Neural crest cell (in vitro differentiated cells): Measurements from ENCODE around the gene USP11. TPM values are rescaled to one million over a fixed set of nuclear protein-coding genes. Genes with fewer than 3 reads are reported as not detected.

Experiments
- DNase-seq: peaks from one replicate; pipeline ENCODE4 v3.0.0; 2021; ENCODE audit warnings: low read depth, mixed read lengths, low spot score
- H3K27ac Mint-ChIP-seq: one replicate; pipeline ENCODE4 v1.8.0; 2021; ENCODE audit warnings: mild to moderate bottlenecking, mixed read lengths; ENCODE audit not compliant: unreplicated experiment
- H3K27me3 Mint-ChIP-seq: 2 replicates; pipeline ENCODE4 v1.8.0; 2021; ENCODE audit warnings: low read depth, mild to moderate bottlenecking, mixed read lengths
- H3K36me3 Mint-ChIP-seq: 2 replicates; pipeline ENCODE4 v1.8.0; 2021; ENCODE audit warnings: low read depth, mild to moderate bottlenecking, mixed read lengths
- H3K4me1 Mint-ChIP-seq: 2 replicates; pipeline ENCODE4 v1.8.0; 2021; ENCODE audit warnings: mixed read lengths
- H3K4me3 Mint-ChIP-seq: one replicate; pipeline ENCODE4 v1.8.0; 2021; ENCODE audit warnings: mild to moderate bottlenecking, mixed read lengths
- H3K9me3 Mint-ChIP-seq: 2 replicates; pipeline ENCODE4 v1.8.0; 2021; ENCODE audit warnings: mixed read lengths
- CTCF ChIP-seq: fragments of 200-600 bp; sonication (generic); conservative IDR thresholded peaks from 2 replicates; pipeline ENCODE4 v1.5.0; 2021; ENCODE audit warnings: antibody characterized with exemption, mild to moderate bottlenecking
- total RNA-seq: library from RNA; stranded (reverse); gene quantifications from 2 replicates; pipeline ENCODE4 v1.2.1, GENCODE V29; 2021

The USP11 gene
- total RNA-seq, 1 donor from 2014 or later = 245 TPM

GRCh38 chrX:47239898-47240545 is 7.2 kb downstream of the USP11 start:
- no peak for DNase-seq
- peak overlapping the region; percentile 32 for H3K4me3 Mint-ChIP-seq
- no peaks in the 10 kb centered on the region for H3K27me3 Mint-ChIP-seq
- no peak for TF ChIP-seq CTCF
- peak overlapping the region; percentile 8 for H3K27ac Mint-ChIP-seq
- peaks cover 26% of the 10 kb centered on the region for H3K4me1 Mint-ChIP-seq
- H3K36me3 Mint-ChIP-seq = peaks cover 34% of the 10 kb centered on the region
- H3K9me3 Mint-ChIP-seq = no peaks in the 10 kb centered on the region

GRCh38 chrX:47240619-47241018 is 7.8 kb downstream of the USP11 start:
- H3K4me1 Mint-ChIP-seq = peaks cover 20% of the 10 kb centered on the region
- TF ChIP-seq CTCF = no peak
- H3K36me3 Mint-ChIP-seq = peaks cover 34% of the 10 kb centered on the region

GRCh38 chrX:47241201-47242011 is 8.6 kb downstream of the USP11 start:
- no peaks in the 10 kb centered on the region for H3K9me3 Mint-ChIP-seq

More at GRCh38 chrX:47240619-47241018, 7.8 kb downstream of the USP11 start:
- Mint-ChIP-seq H3K27ac (no peak overlapping the region), H3K27me3 (no peaks in the 10 kb centered on the region), H3K9me3 (no peaks in the 10 kb centered on the region), H3K4me3 (no peak overlapping the region)
- DNase-seq = no peak

GRCh38 chrX:47242321-47242720 is 9.5 kb downstream of the USP11 start:
- Mint-ChIP-seq H3K4me1 (peaks cover 3% of the 10 kb centered on the region), H3K9me3 (no peaks in the 10 kb centered on the region), H3K27ac (no peak overlapping the region), H3K27me3 (no peaks in the 10 kb centered on the region), H3K36me3 (peaks cover 43% of the 10 kb centered on the region), H3K4me3 (no peak overlapping the region)
- DNase-seq = no peak
- TF ChIP-seq CTCF = no peak

More at GRCh38 chrX:47241201-47242011, 8.6 kb downstream of the USP11 start:
- Mint-ChIP-seq H3K27ac (no peak overlapping the region), H3K36me3 (peaks cover 41% of the 10 kb centered on the region), H3K4me1 (peaks cover 12% of the 10 kb centered on the region), H3K27me3 (no peaks in the 10 kb centered on the region), H3K4me3 (no peak overlapping the region)
- DNase-seq = no peak
- TF ChIP-seq CTCF = no peak

- H3K4me3 Mint-ChIP-seq = no peak overlapping the region
- DNase-seq = no peak
- no peaks in the 10 kb centered on the region for H3K9me3 Mint-ChIP-seq
- H3K4me1 Mint-ChIP-seq = no peaks in the 10 kb centered on the region
- no peak for TF ChIP-seq CTCF
- peaks cover 53% of the 10 kb centered on the region for H3K36me3 Mint-ChIP-seq
- no peaks in the 10 kb centered on the region for H3K27me3 Mint-ChIP-seq
- H3K27ac Mint-ChIP-seq = no peak overlapping the region
Measured at GRCh38 chrX:47243351-47243750, 10.5 kb downstream of the USP11 start.
